MM.1S (cell line): ENCODE results near the gene HOXA13.

Experiments used
- EZH2 ChIP-seq: fragments of 300-600 bp; sonication (generic); optimal IDR thresholded peaks from 2 replicates; pipeline ENCODE3; 2017; ENCODE audit warnings: low read depth, mild to moderate bottlenecking, antibody characterized with exemption, low read length, mixed read lengths
- TF ChIP-seq, protein P1 (sequence below): fragments of 300-600 bp; sonication (generic); IDR thresholded peaks from 2 replicates; pipeline ENCODE4 v1.5.1; 2016; ENCODE audit warnings: antibody characterized with exemption, low read length, mixed read lengths

DNA sequence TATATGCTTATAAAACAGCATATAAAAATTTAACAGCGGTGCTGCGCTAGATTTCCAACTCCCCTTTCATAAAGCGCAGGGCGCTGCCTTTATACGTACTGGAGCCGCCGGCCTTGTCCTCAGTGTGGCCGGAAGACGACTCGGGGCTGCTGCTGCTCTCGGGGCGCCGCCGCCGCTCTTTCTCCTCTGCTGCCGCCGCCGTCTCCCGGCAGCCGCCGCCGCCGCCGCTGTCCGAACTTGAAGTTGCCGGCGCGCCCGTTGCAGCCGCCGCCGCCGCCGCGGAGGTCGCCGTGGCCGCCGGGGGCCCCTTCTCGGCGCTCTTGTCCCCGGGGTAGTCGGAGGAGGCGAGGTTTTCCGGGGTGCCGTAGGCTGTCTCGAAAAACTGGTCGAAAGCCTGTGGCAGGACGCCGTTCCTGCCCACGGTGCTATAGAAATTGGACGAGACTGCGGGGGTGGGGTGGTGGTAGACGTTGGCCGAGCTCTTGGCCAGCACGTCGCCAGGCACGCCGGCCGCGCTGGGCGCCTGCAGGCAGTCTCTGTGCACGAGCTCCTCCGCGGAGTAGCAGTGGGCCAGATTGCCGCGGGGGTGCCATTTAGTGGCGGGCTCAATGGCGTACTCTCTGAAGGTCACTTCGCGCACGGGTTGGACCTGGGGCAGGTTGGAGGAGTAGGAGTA is 15.4 kb downstream of the HOXA13 start:
- TF ChIP-seq, protein P1, sequence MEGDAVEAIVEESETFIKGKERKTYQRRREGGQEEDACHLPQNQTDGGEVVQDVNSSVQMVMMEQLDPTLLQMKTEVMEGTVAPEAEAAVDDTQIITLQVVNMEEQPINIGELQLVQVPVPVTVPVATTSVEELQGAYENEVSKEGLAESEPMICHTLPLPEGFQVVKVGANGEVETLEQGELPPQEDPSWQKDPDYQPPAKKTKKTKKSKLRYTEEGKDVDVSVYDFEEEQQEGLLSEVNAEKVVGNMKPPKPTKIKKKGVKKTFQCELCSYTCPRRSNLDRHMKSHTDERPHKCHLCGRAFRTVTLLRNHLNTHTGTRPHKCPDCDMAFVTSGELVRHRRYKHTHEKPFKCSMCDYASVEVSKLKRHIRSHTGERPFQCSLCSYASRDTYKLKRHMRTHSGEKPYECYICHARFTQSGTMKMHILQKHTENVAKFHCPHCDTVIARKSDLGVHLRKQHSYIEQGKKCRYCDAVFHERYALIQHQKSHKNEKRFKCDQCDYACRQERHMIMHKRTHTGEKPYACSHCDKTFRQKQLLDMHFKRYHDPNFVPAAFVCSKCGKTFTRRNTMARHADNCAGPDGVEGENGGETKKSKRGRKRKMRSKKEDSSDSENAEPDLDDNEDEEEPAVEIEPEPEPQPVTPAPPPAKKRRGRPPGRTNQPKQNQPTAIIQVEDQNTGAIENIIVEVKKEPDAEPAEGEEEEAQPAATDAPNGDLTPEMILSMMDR, result no peak
- TF ChIP-seq EZH2, result no peak
